ENCODE data around the gene EIPR1.

Gene EIPR1

DNA sequence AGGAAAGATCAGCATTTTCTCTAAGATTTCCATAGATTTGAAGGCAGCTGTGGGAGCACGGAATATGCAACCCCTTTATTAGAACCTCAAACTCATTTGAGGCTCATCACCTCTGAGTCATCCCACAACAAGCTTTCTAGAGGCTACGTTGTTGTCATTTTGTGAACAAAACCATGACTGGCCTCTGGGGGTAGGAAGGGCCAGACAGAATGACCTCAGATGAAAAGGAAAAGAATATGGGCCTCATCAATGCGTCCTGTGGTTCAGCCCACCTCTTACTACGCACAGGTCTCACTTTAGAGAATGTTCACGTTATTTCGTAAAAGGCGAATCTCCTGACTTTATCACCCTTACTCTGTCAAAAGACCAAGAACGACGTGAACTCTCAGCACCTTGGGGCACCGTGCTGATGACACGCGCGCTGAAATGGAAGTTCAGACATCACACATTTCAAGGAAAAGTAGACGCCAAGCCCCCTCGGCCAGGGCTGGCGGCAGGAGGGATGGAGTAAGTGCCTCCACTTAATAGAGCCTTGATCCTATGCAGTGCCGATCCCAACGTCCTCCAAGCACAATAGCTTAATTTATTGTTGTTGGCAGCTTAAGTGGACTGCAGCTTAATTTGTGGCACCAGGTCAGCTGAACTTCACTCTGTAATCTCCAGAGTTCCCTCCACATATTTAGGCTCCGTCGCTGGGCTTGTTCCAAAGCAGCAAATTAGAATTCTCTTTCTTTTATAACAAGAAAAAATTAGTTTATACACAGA lies 208.3 kb downstream of the EIPR1 start:
- no peak for DNase-seq

DNA sequence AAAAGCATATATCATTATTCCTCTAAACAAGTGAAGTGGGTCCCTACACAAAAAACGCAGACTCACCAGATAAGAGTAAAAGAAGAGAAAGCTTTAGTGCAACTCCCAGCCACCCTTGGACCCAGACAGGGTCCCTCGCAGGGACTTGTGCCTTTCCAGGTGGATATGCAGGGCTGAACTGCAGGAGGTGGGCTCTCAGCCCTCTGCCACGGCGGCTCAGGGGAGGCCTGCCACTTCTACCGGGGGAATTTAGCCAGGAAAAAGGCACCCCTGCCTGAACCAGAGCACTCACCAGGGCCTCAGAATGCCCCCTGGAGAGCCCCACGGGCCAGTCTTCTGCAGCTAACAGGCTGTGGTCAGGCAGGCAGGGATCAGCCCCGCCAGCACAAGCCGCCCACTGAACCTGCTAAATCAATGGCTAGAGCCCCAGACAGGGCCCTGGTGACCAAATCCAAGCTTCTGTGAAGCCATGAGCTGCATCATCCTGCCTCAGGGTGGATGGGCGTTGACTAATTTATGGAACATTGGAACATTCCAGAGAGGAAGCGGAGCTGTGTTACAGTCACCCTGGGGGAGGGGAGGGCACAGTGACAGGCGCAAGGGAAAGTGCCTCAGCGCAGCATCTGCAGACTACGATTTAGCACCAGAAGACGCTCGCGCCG lies 209.3 kb downstream of the EIPR1 start:
- DNase-seq: no peak

DNA sequence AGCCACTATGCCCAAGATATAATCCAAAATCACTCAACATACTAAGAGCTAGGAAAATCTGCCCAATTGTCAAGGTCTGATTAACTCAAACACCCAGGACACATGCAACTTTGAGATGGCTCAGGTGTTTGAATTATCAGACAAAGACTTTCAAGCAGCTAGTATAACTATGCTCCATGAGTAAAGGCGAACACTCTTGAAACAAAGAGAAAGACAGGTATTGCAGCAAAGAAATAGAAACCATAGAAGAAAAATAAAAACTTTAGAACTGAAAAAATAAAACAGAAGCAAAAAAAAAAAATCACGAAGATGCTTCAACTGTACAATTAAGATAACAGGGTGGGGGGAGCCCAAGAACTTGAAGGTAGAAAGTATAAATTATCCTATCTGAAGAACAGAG lies 214.2 kb downstream of the EIPR1 start:
- DNase-seq: no peak

DNA sequence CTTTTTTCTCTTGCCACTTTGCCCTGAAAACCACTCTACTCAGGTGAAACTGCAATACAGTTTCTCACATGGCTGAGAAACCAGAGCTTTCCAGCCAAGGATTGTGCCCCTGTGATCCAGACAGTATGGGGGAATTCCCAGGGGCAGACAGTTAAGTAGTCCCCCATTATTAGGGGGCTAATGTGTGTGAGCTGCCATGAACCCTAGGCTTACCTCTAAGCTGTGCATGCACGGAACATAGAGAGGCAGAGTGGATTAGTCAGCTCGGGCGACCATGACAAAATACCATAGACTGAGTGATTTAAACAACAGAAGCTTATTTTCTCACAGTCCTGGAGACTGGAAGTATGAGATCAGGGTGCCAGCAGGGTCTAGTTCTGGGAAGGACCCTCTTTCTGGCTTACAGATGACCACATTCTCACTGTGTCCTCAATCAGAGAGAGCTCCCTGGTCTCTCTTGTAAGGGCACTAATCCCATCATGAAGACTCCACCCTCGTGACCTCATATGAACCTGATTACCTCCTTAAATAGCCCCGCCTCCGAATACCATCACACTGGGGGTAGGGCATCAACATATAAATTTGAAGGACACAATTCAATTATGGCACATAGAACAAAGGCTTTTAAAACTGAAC lies 215.1 kb downstream of the EIPR1 start:
- DNase-seq: no peak

DNA sequence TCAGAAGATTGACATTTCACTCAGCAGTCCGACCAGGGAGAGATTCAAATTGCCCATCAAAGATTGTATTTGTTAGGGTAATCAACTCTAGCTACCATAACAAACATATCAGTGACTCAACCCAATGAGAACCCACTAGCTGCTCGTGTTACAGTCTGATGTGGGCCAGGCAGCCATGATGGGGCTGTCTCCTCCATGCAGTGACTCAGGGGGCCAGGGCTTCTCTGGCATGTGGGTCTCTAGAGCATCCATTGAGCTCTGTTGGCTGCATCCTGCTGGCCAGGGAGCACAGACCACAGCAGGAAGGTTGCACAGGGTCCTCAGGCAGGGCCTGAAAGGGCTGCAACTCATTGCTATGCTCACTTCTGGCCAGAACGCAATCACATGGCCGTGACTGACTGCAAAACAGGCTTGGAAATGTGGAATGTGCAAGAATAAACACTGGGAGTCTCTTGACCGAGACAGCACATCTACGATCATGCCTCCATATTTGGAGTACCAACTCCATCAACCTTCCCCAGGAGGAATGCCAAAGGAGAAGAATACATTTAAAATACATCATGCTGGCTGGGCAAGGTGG lies 216.8 kb downstream of the EIPR1 start:
- DNase-seq: no peak

DNA sequence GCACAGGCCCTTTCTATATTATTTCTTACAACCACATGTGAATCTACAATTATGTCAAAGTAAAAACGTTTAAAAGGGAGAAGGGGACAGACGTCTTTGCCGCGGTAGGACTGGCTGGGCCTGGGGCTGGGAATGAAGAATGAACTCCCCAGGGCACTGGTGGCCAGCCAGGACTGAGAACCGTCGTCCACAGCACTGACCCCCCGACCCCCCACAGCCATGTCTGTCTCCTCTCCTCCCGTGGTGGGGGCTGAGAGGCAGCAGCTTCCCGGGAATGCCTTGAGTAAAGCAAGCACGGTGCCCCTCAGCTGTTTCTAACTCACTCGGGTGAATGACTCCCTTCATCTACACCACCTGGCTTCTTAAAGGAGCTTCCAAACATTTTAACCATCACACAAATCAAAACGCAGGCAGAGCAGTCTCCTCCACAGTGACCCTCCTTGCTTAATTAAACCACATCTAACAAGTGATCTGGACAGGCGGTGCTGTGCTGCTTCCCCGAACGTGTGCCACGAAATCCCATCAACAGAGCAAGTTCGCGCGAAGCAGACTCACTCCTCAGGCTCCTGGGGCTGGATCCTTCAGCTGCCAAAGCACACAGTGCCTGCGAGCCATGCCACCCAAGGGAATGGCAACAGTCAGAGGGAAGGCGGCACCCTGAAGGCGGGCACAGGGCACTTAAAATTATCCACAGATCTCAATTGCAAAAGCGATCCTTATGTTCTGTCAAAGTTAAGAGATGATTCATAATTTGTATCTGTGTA lies 217.7 kb downstream of the EIPR1 start:
- no peak for DNase-seq

DNA sequence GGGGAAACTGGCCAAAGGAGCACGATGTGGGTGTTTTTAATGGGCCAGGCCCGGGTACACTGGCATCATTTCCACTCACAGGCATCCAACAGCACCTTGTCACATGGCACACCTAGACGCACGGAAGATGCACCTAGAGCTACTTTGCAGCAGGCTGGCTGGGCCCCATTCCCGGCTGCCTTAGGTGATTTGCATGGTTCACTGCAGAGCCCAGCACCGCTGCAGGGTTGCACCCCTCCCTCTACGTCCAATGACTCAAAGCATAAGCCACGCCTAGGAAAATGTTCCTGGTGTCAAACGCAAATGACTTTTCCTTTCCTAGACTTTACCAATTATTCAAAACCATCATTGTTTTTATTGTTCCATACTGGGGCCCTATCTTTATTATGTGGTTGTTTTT lies 222.9 kb downstream of the EIPR1 start:
- DNase-seq: no peak

DNA sequence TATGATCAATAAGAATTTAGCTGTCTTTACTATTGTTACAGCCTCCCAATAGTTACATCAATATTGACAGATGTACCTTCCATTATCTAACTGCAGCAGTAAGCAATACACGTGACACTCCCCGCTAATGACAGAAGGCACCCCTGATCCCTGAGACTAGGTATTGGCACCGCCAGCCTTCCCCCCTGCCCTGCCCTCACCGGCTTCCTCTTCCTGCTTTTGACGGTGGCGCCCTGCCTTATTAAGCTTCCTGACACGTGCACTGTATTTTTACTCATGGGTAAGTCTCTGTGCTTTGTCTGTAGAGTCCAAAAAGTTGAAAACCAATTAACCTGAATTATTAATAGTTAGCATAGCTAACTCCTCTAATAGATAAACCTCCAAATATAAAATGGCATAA lies 223.5 kb downstream of the EIPR1 start:
- no peak for DNase-seq

DNA sequence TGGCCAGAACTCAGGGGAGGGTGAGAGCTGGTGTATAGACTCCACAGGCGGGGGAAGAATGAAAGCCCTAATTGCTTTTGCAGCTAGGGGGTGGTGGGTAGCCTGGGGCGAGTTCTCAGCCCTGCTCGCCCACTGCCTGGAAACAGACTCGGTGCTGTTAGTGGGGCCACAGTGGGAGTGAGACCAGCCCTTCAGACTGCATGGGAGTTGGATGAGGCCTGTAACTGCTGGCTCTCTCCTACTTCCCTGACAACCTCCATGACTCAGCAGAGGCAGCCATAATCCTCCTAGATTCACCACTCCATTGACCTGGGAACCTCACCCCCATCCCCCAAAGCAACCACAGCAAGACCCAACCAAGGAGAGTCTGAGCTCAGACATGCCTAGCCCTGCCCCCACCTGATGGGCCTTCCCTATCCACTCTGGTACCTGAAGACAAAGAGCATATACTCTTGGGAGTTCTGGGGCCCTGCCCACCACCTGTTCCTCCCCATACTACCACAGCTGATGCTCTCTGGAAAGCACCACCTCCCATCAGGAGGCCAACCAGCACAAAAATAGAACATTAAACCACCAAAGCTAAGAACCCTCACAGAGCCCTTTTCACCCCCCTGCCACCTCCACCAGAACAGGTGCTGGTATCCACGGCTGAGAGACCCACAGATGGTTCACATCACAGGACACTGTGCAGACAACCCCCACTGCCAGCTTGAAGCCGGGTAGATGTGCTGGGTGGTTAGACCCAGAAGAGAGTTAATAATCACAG lies 226.3 kb downstream of the EIPR1 start:
- no peak for DNase-seq

DNA sequence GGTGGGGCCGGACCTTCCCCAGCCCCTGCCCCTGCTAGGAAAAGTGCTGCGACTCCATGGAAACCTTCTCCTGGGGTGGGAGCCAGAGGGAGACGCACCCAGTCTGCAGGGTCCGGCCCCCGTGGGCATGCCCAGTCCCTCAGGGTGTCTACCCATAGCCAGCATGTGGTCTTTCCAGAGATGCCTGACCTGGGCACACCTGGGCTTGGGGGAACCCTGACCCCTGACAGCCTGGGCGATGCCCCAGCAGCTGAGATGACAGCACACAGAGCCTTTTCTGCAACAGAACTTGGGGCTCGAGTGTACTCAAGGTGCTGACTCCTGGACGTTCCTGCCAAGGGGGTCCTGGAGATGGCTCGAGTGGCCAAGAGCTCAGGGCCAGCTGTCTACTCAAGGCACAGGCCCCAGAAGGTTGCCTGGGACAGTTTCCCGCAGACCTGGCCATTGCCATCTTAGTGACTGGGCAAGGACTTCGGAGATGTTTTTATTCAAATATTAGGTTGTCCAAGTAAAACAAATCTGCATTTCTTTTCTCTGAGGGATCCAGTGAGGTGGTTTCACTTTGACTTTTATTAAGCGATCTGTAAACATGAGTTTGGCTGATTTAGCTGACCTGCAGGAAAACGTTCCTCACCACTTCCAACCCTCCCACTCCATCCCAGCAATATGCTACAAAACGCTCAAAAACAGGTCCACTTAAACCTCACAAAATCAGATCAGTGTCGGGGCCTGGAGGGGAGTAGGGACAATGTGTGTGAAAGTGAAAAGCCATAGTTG lies 228.0 kb downstream of the EIPR1 start:
- no peak for DNase-seq

DNA sequence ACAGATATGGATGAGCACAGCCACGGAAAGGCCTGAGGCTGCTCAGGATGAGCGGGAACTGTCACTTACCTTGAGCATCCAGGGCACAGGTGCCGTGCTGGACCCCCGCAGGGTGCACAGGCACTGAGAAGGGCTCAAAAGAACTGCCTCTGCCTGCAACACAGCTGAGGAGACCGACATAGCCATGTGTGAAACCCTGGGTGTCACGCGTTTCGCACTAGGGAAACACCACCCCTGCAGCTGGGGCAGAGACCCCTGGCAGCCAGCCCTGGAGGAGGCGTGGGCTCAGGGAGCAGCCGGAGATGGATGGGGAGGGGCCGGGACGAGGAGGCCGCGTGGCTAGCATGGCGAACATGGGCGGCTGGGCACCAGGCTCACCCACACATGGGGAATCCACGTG lies 228.9 kb downstream of the EIPR1 start:
- DNase-seq: no peak

DNA sequence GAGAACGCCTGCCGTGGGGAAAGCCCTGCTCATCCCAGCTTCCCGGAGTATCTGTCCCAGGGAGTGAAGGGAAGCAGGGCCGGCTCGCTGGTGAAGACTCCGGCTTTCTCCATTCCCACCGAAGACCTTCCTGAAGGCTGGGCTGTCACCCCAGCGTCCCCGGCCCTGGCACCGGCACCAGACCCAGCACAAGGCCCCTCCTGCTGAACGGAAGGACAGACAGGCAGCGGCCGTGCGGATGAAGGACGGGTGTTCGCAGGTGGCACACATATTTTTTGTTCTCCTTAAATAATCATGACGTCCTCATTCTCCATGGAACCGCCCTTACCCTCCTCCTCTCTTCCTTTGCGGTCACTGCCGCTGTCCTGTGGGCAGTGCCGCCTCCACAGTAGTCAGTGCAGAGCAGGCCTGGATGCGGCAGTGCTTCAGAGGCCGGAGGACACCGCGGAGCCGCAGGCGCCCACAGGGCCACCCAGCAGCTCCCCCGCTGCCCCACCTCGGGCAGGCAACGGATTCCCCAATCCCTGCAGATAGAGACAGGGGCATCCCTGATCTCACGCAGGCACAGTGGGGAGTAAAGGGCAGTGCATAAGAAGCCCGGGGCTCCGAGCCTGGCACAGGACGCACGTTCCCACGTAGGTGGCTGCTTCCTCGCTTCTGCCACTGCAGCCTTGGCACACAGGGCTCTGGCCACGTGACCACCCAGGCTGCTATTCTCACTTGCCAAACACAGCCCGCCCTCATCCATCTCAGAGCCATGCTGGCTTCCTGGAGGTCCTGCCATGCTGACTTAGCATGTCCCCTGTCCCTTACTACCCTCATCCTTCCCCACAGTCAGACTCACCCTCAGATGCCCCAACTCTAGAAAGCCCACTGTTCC lies 229.7 kb downstream of the EIPR1 start:
- DNase-seq: no peak

DNA sequence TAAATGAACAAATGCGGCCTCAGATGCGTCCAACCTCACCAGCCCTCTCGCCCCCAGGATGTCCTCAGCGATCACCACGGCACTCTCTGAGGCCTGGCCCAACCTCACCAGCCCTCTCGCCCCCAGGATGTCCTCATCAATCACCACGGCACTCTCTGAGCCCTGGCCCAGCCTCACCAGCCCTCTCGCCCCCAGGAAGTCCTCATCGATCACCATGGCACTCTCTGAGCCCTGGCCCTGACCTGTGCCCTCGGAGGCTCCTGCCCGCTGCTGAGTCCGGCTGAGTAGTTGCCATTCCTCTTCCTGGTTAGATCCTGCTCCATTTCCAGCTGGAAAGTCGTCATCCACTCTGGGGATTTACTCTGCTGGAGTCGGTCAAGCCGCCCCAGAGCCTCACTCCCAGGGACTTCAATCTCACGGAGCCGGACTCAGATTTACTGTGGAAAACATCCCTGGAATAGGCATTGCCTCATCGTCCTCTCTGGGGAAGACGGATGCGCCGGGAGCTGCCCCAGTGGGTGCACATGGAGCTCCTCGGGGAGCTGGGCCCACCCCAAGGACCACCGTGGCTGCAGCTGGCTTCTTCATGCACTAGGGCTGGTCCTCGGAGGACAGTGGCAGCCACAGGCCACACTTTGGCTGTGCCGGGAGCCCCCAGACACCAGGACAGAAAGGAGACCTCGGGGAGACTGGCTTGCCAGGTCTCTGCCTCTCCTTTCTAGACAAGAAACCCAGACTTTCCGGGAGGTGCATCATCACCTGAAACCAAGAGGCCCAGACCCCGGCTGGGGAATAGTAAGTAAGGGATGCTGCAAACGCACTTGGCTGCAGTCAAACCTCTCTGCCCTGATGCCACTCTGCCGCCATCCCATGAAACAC lies 230.6 kb downstream of the EIPR1 start:
- DNase-seq: no peak

DNA sequence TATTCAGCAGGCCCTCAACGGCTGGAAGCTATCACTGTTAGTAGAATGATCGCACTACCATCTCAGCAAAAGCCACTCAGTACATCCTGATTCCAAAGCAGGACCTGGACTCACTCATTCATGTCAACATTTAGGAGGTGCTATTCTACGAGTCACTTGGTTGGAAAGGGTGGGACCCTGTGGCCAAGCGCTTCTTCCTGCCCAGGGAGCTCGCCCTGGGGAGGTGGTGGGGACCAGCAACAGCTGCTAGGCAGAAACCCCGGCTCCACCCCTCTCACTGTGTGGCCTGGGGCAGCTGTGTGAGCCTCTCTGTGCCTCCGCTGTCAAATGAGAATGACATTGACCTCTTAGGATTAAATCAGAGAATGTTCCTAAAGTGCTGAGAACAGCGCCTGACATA lies 231.4 kb downstream of the EIPR1 start:
- DNase-seq: no peak

DNA sequence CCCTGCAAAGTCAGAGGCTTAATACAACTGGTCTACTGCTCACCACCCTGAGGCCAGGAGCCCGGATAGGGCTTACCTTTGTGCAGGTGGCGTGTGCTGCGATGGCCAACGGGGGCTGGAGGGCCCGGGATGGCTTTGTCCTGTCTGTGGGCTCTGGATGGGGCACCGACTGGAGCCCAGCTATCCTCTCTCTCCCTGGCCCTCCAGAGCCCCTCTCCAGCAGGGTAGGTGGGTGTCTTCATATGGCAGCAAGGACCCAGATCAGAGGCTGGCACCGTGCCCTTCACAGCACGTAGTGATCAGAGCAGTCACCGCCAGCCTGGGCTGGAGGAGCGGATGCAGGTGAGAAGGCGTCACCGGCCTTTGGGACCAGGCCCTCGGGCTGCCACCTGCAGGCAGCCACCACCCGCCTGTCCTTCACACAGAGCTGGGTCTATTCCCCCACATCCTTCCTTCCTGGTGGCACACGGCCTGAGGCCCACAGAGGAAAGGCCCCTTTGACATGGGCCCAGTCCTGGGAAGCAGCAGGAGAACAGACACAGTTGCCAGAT lies 232.1 kb downstream of the EIPR1 start:
- no peak for DNase-seq

DNA sequence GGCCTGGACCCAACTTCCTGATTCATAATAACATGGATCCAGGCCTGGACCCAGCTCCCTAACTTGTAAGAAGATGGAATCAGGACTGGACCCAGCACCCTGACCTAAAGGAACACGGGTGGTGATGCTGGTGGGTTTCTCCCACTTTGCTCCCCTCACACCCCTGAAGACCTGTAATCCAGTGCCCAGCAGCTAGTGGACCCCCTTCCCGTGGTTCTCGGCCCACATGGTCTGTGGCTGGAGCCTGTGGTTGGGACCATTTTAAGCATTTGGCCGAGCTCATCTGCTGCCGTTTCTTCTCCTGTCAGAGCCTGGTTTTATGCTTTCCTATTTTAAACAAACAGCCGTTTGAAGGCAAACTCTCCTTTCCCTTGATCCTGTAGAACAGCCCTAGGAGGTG lies 232.8 kb downstream of the EIPR1 start:
- DNase-seq: no peak

DNA sequence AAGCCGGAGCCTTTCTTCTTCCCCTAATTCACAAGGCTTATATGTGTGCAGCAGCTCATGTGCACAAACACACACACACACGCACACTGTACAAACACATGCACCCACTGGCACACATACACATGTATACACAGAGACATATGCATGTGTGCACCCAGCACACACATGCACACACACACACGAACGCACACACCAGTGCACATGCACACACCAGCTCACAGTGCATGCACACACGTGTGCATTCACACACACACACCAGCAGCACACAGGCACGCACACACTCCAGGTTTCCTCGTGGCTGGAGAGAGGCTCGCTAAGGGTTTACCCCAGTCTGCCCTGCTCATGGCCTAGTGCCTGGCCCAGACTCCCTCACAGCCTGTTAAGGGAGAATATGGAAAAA lies 234.0 kb downstream of the EIPR1 start:
- no peak for DNase-seq

DNA sequence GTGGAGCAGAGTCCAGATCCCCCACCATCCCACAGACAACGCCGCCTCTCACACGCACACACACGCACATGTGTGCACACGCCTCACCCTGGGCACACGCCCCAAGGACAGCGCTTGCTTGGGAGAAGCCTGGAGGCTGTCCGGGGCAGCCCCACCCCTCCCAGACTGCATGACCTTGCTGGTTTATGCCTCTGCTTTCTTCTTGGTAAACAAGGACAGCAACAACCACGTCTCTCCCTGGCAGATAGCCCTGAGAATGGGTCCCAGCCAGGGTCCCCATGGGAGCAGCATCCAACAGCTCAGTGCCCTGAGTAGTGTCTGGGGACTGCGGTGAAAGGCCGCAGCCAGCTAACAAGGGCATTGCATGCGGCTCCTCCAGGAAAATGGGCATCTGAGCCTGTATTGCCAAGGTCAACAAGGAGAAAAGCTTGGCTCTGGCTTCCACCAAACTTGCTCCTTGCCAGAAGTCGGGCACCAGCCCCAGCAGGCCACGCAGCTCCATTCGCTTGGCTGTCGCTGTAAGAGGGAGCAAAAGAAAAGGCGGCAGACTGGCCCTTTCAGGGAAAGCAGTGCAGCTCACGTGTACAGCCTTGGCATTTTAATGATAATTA lies 234.6 kb downstream of the EIPR1 start:
- DNase-seq: no peak

DNA sequence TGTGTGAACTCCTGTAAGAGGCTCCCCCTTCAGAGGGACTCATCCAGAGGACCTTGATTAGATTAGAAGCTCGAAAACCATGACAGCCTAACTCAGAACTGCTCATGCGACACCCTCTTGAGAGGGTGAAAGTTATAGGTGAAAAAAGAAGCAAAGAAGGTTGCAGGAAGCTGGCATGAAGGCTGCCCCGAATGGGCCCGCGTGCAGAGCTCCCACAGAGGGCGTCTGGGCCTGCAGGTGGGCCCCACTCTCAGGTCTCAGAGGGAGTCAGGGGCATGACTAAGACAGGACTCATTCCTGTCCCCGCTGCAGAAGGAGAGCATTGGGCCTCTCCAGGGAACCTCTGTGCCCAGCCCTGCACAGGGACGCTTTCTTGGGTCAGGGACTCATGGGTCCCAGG lies 235.4 kb downstream of the EIPR1 start:
- DNase-seq: no peak

Data from activated CD4-positive, CD25-positive, alpha-beta regulatory T cell (primary cell).